Measurements from ENCODE around the gene XYLT2.

- TF ChIP-seq CTCF (IDR thresholded peaks at IDR 0.05) (no peak), POLR2A (IDR thresholded peaks at IDR 0.05) (no peak), POLR2AphosphoS5 (IDR thresholded peaks at IDR 0.05; ENCODE audit: insufficient read depth in 1 of 2, low read depth in 1 of 2) (no peak)
These were observed 18.8 kb downstream of the XYLT2 start for GRCh38 chr17:50364715-50365114.
